HG03039 (cell line): Measurements from ENCODE around the gene METTL1.

Experiments
- ATAC-seq: cut with Tn5 transposase; IDR thresholded peaks from one replicate; pipeline ENCODE4 v1.9.1; 2021; ENCODE audit warnings: mild to moderate bottlenecking, moderate library complexity; ENCODE audit not compliant: unreplicated experiment

METTL1 gene

DNA sequence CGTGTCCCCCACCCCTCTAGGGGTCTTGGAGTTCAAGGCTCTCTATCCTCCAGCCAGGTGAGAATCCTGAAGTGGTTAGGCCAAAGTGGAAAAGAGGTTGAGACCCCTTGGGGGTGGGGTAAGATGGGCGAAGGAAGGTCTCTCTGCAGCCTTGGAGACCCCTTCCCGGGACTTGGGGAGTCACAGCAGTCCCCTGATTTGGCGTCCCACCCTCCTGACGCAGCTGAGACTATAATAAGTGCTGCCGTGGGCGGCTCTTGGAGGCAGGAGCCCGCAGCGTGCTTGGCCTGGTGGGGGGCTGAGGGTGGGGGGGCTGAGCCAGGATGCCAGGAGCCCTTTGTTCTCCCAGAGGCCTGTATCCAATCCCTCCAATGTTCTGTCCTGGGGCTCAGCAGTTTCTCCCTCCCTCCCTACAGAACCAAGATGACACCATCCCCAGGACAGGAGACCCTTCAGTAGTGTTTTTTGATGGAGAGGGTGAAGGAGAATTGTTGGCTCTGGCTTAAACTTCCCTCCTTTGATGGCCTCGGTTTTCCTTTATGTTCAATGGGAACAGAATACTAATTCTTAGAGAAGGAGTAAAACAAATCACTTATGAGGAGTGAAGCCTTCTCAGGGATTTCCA lies 31.9 kb downstream of the METTL1 start:
- ATAC-seq: no peak

DNA sequence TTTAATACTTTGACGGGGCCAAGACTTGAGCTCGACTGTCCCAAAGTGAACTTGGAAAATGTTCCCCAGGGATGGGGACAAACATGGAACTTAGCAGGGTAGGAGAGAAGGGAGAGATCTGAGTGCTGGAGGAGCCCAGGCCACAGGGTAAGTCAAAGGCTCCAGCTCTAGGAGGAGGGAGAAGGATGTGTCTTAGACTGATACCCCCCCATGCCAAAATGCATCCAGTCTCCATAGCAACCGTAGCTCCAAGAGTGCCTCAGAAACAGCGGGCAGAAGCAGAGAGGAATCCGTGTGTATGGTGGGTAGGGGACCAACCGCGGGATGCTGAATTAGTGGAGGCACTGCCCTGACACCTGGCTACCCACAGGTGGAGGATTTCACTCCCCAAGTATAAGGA lies 32.5 kb downstream of the METTL1 start:
- ATAC-seq: no peak

DNA sequence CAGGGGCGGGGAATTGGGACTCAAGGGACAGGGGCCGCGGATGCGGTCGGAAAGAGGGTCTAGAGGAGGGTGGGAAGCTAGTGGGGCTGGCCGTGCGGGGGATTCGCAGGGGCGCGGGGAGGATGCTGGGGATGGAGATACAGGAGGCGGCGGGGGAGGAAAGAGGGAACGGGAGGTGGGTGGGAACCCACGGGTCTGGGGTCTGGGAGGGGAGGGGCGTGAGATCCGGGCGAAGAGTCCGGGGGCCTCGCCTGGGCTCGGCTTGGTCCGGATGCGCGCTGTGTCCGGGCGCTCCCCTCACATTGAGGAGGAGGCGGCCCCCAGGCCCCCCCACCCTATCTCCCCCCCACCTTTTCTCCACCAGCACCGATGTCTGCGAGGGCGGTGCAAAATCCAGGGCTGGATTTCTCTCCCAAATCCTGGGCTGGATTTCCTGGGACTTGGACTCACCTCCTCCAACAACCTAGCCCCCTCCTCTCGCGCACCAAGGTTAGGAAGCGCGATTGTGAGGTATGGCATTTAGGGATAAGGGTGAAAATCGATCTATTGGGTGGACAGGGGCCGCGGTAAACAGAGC lies 33.2 kb downstream of the METTL1 start, which contains the start of gene AGAP2:
Gene AGAP2, minus strand, starts transcription at position 82 of the 577 bp plus-strand sequence. CDS start 496 bp downstream, outside the sequence.
- ATAC-seq: no peak

DNA sequence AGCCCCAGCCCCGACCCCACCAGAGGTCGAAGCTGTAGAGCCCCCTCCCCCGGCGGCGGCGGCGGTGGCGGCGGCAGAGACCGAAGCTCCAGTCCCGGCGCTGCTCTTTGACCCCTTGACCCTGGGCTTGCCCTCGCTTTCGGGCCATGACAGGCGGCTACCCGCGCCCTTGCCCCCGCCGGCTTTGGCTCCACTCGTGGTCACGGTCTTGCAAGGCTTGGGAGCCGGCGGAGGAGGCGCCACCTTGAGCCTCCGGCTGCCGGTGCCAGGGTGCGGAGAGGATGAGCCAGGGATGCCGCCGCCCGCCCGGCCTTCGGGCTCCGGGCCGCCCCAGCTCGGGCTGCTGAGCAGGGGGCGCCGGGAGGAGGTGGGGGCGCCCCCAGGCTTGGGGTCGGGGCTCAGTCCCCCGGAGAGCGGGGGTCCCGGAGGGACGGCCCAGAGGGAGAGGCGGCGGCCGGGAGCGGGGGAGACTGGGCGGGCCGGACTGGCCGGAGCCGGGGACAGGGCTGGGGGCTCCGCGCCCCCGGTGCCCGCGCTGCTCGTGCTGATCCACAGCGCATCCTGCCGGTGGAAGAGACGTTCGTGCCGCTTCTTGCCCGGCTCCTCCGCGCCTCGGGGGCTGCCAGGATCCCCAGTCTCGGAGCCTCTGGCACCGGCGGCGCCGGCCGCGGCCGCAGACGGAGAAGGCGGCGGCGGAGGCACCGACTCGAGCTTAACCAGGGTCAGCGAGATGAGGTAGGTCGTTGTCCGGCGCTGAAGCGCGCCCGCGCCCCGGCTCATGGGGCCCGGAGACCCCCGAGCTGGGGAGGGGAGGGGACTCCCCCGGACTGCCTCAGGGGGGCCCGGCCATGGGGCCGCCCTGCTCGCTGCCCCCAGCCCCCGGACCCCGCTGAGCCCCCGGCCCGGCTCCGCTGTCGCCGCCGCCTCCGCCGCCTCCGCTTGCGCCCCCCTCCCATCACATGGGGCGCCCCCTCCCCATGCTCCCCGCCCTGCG lies 34.1 kb downstream of the METTL1 start:
- no peak for ATAC-seq

DNA sequence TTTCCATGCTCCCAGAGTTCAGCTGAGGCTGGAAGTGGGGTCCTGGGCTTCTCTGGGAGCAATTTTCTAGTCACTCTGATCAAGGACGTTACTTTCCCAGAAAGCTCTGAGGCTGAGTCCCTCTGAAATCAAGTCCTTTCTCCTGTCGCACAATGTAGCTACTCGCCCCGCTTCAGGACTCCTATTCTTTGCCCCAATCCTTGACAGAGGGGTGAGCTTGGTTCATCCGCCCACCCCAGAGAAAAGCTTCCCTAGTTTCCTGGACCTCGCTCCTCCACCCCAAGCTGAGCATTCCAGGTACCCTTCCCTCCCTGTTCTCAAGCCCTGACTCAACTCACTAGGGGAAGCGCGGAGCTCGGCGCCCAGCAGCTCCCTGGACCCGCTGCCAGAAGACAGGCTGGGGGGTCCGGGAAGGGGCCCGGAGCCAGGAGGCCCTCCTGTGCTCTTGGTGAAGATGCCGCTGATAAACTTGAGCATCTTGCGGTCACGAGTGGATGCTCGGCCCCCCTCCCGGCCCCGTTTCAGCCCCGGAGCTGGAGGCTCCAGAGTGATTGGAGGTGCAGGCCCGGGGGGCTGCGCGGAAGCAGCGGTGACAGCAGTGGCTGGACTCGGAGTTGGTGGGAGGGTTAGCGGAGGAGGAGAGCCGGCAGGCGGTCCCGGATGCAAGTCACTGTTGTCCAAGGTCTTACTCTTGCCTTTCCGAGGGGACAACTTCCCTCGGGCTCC lies 35.0 kb downstream of the METTL1 start:
- ATAC-seq: no peak

DNA sequence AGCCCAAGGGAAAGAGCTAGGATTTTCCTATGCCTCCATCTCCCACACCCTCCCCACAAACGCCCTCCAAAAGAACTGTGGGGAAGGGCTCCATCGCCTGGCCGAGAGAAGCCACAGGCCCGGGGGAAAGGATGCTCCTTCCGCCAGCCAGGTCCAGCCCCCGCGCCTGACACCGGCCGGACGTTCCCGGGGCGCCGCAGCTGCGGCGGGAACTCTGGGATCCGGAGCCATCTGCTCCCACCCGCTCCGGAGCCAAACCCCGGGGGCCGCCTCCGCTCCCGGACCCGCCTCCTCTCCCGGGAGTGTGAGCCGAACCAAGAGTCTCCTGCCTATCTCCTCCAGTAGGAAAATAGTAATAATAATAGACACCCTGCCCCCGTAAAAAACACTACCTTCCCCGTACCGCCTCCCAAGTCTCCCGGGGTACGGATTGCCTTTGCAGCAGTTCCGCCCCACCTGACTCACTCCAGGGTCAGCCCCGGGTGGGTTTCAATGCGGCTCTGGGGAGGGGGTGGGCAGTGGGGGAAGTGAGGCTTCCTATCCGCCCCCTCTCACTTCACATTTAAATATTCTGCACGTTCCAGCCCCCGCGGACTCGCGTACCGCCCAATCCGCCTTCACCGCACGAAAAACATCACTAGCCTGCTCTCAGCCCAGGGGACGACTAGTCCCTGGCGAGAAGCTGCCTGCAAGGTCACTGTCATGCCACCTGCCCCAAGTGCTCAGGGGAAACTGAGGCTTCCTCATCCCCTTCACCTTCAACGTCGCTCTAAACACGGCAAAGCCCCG lies 35.8 kb downstream of the METTL1 start:
- no peak for ATAC-seq

DNA sequence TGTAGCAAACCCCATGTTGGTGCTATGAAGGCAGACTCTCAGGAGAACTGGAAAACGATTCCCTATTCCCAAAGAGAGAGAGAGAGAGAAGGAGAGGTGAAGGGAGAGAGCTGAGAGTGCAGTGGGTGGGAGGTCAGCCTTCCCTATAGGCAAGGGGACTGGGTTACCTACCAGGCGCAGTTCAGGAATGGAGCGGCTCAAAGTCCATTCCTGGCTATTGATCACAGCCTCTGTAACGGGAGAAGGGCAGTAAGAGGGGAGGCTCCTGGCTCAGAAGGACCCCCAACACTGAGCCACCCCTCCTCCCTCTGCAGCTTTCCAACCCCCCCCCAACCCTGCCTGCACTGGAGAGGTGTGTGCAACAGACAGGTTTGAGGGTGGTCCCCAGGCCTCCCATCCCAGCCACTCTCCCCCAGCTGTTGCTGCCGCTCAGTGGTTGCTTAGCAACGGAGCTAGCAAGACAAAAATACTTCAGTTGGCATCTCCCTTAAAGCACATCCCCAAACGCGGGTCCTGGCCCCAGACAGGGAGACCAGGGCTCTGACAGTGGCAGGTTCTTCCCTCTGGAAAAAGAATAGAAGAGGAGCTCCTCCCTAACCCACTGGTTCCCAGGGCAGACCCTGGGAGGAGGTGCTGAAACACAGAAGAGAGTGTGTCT lies 36.6 kb downstream of the METTL1 start:
- no peak for ATAC-seq

DNA sequence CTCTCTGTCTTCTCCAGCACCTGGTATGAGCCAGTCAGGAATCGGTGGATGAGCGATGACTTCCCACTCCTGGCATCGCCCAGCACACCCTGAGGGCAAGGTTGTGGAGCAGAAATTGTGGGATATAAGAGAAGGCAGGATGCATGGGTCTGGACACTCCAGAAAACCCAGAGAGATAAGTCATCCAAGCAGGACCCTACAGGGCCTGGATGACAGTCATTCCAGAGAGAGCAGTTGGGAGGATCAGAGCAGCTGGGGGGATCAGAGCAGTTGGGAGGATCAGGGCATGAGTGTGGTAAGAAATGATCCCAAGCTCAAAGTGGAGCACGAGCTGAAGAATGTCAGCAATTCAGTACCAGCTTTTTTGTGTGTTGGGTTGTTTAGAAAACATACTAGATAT lies 37.3 kb downstream of the METTL1 start:
- no peak for ATAC-seq

DNA sequence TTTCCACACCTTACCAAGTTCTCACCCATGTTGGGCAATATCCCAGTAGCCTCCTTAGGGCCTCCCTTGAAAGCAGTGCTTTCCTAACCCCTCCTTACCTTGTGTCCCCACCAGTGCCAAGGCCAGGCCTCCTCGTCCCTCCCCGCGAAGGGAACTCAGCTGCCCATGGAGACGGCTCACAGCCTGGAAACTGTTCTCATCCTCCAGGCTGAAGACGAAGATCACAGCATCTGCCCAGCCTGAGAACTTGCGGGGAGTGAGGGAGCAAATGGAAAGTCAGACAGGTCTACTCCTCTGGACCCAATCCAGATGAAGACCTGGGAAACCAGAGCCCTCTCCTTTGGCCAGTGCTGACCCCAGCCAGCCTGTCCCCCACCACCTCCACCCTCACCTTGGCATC lies 38.0 kb downstream of the METTL1 start:
- no peak for ATAC-seq

DNA sequence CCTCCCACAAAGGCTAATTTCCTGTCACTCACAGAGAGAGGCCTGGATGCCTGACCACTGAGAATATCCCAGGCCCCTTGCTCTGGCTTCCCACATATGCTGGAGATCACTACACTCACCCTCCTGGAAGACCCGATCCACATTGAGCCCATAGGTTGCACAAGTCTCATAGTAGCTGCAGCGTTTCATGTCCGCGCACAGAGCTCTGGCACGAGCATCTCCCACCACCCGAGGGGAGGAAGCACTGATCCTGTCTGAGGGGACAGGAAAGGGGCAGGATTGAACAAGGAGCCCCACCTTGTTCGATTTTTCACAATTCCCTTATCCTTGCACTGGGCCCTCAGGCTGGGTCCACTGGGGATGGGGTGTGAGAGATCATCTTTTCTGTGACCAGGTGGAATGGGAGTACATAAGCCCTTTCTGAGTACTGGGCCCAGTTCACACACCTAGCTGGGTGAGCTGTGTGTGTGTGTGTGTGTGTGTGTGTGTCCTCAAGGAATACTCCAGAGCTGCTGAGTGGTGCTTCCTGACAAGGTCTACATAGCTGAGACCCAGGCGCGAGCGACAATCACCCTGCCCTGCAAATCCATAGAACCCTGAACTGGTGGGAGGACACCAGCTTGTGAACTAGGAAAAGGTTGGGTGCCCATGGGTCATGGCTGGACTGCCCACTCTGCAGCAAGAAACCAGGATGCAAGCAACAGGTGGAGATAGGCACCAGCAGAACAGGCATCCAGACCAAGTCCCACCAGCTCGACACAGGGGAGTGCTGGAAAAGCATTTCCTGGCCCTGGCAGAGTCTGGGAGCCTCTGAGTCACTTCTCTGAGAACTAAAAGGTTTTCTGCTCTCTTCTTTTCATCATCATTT lies 38.9 kb downstream of the METTL1 start:
- no peak for ATAC-seq

DNA sequence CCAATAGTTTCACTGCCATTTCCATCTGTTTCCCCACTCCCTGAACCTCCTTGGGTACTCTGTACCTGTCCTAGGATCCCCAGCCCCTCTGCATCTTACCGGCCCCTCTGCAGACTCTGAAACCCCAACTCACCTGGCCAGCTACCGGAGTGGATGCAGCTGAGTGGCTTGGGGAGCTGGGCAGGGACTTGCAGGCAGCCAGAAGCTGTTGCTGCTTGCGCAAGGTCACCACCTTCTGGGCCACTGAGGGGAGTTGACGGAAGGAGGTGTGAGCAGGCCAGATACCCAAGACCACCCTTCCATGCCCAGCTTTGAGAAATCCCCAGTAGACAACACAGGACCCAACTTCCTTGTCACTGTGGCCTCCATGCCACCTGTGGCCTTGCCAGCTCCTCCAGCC lies 39.6 kb downstream of the METTL1 start:
- no peak for ATAC-seq

DNA sequence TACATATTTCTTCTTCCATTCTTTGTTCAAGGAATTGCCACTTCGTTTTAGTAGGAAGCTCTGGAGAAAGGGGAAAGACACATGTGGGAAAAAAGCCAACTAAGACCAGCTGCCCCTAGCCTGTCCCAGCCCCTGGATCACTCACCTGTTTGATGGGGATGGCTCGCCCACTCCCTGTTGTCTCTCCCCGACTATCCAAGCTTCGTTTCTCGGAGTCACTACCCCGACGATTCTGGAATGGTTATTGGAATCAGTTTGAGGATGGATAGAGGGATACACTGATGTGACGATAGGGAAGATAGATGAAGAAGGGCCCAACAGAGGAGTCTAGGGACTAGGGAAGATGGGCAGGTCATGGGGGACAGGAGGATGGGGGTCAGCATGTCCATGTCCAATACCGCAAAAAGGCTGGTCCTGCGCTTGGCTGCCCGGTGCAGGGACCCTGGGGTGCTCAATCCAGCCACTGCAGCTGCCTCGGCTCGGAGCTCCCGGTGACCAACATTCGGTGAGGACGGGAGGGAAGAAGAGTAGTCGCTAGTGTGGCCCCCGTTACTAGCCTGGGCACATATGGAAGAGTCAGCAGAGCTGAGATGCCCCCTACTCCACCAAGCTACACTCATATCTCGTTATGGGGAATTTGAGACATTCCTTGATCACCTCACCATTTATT lies 40.4 kb downstream of the METTL1 start:
- no peak for ATAC-seq

DNA sequence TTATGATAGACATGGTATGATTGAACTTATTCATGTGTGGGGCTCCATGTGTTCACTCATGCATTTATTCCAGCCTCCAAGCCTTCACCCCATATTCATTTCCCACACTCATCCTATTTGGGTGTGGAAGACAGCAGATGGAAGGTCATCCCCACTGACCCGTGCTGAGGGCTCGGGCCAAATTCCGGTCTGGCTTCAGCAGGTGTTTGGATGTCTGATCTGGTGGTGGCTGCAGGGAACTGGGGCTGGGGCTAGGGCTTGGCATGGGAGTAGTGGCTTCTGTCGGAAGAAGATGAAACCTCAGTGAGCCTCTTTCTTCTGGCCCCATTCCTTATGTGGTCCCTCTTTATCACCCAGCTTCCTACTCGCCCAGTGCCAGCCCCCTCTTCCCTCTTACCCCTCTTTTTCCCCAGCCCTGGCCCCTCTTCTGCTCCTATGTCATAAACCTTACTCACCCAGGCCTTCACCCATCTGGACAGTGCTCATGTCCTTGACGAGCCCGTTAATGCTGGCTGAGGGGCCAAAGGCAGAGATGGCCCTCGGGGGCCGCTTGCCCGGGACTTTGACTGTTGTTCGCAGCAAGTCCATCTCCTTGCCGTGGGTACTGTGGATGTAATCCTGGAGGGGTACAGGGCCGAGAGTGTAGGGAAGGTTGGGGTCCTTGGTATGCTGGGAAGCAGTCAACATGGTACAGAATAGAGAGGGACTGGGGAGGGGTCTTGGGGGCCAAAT lies 41.4 kb downstream of the METTL1 start:
- ATAC-seq: no peak

DNA sequence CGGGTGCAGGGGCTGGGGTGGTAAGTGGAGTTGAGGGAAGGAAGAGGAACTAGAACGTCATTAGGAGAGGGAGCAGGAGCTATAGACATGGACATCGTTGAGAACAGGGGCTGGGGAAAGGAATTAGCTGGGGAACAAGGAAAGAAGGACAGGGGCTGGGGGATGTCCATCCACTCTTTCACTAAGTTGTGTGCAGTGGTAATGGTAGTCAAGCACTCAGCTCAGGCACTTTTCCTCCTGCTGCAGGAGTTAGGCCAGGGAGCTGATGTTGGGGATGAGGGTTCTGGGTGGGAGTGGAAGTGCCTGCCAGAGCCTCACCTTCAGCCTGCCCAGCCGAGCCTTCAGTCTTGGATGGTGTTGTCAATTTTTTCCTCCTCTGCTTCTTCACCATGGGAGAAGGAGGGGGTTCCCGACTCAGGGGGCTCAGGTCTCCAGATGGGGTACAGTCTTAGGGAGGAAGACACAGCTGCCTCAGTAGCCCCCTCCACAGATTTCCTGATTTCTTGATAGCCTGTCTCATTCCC lies 42.5 kb downstream of the METTL1 start:
- ATAC-seq: no peak

DNA sequence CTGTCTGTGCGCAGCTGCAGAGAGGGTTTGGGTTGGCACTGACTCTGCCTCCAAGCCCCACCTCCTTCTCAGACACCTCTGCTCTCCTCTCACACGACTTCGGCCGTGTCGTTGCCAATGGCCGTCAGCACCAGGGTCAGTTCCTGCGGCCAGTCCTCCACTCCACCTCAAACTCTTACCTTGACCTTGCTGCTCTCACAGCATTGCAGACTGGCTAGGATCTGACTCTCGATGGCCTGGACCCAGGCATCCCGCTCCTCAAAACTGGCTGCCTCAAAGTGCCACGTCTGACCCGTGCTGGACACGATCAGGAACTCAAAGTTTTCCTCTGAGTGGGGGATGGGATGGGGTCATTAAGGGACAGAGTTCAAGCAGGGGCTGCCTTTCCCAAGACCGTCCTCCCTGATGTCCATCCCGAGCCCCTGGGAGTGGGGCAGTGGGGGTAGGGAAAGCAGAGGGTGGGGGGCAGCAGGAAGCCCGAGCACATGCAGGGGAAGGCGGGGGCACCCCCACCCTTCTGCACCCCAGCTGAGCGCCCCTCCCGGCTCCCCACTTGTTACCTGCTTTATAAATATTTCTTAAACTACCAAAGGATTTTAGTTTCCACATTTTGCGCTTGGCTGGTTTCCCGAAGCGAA lies 44.0 kb downstream of the METTL1 start:
- ATAC-seq: no peak

DNA sequence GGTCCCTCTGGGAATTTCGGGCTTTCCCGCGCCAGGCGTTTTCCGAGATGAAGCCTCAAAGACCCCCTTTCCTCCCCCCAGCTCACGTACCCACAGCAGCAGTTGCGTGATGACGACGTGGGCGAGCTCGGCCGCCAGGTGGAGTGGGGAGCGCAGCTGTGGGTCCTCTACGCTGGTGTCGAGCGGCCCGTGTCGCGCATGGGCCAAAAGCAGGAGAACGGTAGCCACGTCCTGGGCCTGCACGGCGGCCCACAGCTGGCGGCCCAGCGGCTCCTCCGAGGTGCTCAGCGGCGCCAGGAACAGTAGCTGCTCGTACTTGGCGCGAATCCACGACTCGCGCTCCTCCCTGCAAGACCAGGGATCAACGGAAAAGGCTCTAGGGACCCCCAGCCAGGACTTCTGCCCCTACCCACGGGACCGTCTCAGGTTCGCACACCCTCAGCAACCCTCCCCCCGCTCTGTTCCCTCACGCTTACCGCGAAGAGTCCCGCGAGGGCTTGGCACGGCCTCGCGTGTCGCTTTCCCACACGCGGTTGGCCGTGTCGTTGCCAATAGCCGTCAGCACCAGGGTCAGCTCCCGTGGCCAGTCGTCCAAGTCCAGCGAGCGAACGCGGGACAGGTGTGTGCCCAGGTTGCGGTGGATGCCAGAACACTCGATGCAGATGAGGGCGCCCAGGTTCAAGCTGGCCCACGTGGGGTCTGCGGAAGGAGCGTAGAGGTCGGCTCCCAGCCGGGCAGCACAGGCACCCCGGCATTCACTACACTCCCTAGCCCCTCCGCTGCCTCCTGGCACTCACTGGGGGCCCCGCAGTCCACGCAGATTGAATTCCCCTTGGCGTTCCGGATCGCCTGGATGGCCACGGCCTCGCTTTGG lies 44.8 kb downstream of the METTL1 start:
- ATAC-seq: no peak
